Neutrophil (primary cell): ENCODE results near the gene SPRED2.

Experiments
- H3K27ac ChIP-seq: fragments of 200-600 bp; sonication (generic); 2 replicates; pipeline ENCODE4 v1.5.1; 2016; ENCODE audit warnings: mild to moderate bottlenecking, moderate library complexity
- H3K27me3 ChIP-seq: fragments of 200-600 bp; sonication (generic); 2 replicates; pipeline ENCODE4 v1.6.0; 2016; ENCODE audit warnings: mild to moderate bottlenecking
- H3K36me3 ChIP-seq: fragments of 200-600 bp; sonication (generic); 2 replicates; pipeline ENCODE4 v1.5.1; 2017
- H3K4me1 ChIP-seq, 2 experiments: fragments of 200-600 bp in 1 of 2; sonication (generic) in 1 of 2; 1 replicate in 1 of 2; 2 replicates in 1 of 2; pipeline versions ENCODE4 v1.5.1 to v1.6.1; 2013 to 2016; ENCODE audit warnings: low read depth in 1 of 2, low read length in 1 of 2, mild to moderate bottlenecking in 1 of 2, moderate library complexity in 1 of 2; ENCODE audit not compliant: control insufficient read depth in 1 of 2, insufficient read depth in 1 of 2
- H3K4me3 ChIP-seq, 2 experiments: fragments of 200-600 bp in 1 of 2; sonication (generic) in 1 of 2; 1 replicate in 1 of 2; 2 replicates in 1 of 2; pipeline ENCODE4 v1.5.1; 2013 to 2016; ENCODE audit warnings: low read depth in 1 of 2, low read length in 1 of 2, mild to moderate bottlenecking in 1 of 2, moderate library complexity in 1 of 2
- H3K9me3 ChIP-seq: fragments of 200-600 bp; sonication (generic); 2 replicates; pipeline ENCODE4 v1.5.1; 2016
- TF ChIP-seq, protein P1 (sequence below): fragments of 200-600 bp; sonication (generic); IDR thresholded peaks from 2 replicates; pipeline ENCODE4 v1.5.1; 2016; ENCODE audit warnings: antibody characterized with exemption

The SPRED2 gene

DNA sequence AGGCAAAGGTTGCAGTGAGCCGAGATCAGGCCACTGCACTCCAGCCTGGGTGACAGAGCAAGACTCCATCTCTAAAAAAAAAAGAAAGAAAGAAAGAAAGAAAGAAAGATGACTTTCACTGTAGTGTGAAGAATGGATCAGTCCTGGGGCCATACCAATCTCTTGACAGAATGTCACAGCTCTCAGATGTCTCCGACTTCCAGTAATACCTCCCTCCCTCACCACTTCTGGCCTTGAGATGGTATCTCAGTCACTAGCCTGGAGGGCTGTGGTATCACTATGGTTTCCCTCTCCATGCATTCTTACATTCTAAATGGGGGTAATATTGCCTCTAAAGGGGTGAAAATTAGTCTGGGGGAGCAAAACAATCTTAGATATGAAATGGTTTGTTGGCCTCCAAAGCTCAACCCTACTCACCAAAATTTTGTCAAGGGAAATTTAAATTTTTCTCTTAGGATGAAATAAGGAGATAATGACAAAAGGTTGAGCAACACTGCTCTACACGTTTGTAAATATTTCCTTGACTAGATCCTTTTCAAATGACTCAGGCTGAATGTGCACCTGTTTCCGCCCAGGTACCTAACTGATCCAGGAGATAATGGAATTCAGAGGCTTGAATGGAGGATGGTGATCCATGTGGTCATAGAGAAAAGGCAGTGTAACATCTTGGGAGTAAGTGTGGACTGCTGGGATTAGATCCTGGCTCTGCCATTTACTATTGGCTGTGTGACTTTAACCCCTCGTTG lies 19.9 kb upstream of the SPRED2 start:
- no peak overlapping the region for H3K27ac ChIP-seq
- peaks cover 10 to 14% of the 10 kb centered on the region in 2 experiments for H3K4me1 ChIP-seq
- no peaks in the 10 kb centered on the region for H3K9me3 ChIP-seq
- TF ChIP-seq, protein P1, sequence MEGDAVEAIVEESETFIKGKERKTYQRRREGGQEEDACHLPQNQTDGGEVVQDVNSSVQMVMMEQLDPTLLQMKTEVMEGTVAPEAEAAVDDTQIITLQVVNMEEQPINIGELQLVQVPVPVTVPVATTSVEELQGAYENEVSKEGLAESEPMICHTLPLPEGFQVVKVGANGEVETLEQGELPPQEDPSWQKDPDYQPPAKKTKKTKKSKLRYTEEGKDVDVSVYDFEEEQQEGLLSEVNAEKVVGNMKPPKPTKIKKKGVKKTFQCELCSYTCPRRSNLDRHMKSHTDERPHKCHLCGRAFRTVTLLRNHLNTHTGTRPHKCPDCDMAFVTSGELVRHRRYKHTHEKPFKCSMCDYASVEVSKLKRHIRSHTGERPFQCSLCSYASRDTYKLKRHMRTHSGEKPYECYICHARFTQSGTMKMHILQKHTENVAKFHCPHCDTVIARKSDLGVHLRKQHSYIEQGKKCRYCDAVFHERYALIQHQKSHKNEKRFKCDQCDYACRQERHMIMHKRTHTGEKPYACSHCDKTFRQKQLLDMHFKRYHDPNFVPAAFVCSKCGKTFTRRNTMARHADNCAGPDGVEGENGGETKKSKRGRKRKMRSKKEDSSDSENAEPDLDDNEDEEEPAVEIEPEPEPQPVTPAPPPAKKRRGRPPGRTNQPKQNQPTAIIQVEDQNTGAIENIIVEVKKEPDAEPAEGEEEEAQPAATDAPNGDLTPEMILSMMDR, result no peak
- H3K4me3 ChIP-seq, result no peak overlapping the region
- peaks cover 15% of the 10 kb centered on the region for H3K27me3 ChIP-seq
- no peaks in the 10 kb centered on the region for H3K36me3 ChIP-seq

DNA sequence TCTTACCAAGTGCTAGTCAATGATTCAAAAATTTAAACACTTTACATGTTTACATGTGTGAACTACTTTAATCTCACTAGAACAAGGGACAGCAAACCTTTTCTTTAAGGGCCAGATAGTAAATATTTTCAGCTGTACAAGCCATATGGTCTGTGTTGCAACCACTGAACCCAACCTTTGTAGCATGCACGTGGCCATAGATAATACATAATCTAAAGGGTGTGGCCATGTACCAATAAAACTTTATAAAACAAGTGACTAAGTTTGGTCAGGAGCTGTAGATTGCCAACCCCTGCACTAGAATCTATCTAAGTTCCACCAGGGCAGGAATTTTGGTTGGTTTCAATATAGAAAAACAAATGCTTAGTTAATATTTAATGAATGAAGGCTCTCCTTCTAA lies 18.4 kb upstream of the SPRED2 start:
- Histone ChIP-seq H3K36me3 (no peaks in the 10 kb centered on the region), H3K27me3 (peaks cover 12% of the 10 kb centered on the region), H3K4me1 (peaks cover 10 to 14% of the 10 kb centered on the region in 2 experiments), H3K4me3 (no peak overlapping the region), H3K27ac (peak overlapping the region; percentile 29), H3K9me3 (no peaks in the 10 kb centered on the region)
- TF ChIP-seq, protein P1, result no peak

DNA sequence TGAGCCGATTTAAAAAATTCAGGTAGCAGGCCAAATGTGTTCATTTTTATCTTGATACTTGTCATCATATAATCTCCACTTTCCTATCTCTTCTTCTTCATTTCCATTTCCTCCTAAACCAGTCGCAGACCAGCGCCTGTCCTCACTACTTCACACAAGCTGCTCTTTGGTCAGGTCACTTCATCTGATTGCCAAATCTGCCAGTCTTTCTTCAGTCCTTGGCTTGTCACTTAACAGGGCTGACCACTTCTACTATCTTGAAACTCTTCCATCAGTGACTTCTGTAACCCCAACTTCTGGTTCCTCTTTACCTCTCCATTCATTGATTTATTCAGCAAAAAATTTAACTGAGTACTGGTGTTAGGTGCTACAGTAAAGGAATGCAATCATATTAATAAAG lies 18.0 kb upstream of the SPRED2 start:
- H3K36me3 ChIP-seq, result no peaks in the 10 kb centered on the region
- H3K27me3 ChIP-seq, result peaks cover 8% of the 10 kb centered on the region
- peak overlapping the region; percentile 29 for H3K27ac ChIP-seq
- no peak overlapping the region for H3K4me3 ChIP-seq
- H3K4me1 ChIP-seq, result peaks cover 10 to 14% of the 10 kb centered on the region in 2 experiments
- H3K9me3 ChIP-seq, result no peaks in the 10 kb centered on the region
- TF ChIP-seq, protein P1, result no peak

DNA sequence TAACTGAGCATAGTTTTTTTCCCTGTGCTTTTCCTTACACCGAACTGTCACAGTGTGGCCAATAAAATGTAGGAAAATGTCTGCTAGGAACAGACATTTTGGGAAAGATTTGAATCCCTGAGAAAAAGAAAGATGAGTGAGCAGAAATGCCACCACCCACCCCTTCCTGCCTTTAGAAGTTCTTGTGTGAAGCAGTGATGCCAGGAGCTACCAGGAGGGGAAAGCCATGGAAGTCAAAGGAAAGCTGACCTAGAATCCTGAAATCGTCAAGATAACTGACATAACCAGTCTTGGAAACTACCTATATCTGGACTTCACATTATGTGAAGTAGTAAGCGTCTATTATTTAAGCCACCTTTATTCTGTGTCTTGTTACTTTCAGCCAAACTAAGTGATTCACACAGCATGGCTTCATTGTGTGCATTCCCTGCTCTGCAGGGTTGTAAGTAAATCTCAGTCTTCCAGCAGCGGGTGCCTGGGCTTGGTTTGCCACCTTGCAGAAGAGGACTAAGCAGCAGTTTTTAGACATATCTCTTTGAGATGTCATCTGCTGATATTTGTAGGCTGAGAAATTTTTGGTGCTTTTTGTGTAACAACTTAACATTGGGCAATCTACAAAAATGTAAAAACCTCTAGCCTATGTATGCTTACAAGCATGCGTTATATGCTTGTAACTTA lies 11.2 kb upstream of the SPRED2 start:
- H3K27me3 ChIP-seq, result peaks cover 11% of the 10 kb centered on the region
- TF ChIP-seq, protein P1, result no peak

DNA sequence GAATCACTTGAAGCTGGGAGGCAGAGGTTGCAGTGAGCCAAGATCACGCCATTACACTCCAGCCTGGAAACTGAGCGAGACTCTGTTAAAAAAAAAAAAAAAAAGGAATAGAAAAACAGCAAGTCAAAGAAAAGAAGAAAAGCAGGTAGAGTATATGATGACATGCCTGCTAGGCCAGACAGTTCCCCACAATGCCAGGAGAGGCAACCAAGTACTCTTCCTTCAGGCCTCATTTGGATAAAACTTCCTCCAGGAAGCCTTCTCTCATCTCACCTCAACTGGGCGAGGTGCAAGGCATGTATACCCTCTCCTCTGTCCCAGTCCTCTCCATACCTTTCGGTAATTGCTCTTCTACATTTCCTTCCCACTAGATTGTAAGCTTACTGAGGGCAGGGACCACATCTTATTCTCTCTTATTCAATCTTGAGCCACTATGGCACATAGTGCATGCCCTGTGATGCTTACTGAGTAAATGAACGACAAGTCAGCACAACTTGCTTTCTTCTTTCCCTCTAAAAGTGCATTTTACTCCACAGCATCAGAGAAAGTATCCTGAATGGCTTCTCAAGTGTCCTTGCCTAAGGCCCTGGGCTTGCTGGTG lies 10.1 kb upstream of the SPRED2 start:
- no peaks in the 10 kb centered on the region for H3K9me3 ChIP-seq
- H3K4me1 ChIP-seq, result no peaks in the 10 kb centered on the region
- no peak overlapping the region for H3K27ac ChIP-seq
- H3K4me3 ChIP-seq, result no peak overlapping the region
- H3K27me3 ChIP-seq, result peaks cover 17% of the 10 kb centered on the region
- TF ChIP-seq, protein P1, result no peak
- H3K36me3 ChIP-seq, result no peaks in the 10 kb centered on the region

More for the DNA sequence above, 11.2 kb upstream of the SPRED2 start:
- Histone ChIP-seq H3K9me3 (no peaks in the 10 kb centered on the region), H3K27ac (no peak overlapping the region), H3K4me3 (no peak overlapping the region), H3K36me3 (no peaks in the 10 kb centered on the region), H3K4me1 (no peaks in the 10 kb centered on the region)
